HepG2 (cell line): ENCODE results near the gene NEDD4. TPM values are rescaled to one million over a fixed set of nuclear protein-coding genes. Genes with fewer than 3 reads are reported as not detected.

ENCODE experiments used
- ARID2 ChIP-seq: sonication (generic); formaldehyde crosslinking; IDR thresholded peaks from 2 replicates; pipeline ENCODE4 v1.8.1; 2022; ENCODE audit warnings: mild to moderate bottlenecking, missing genetic modification reagents, borderline replicate concordance
- CBX1 ChIP-seq: IDR thresholded peaks from one replicate; pipeline ENCODE4 v1.6.1; 2016; ENCODE audit warnings: antibody characterized with exemption, low read depth
- CERS6 ChIP-seq: sonication (generic); formaldehyde crosslinking; IDR thresholded peaks from 2 replicates; pipeline ENCODE4 v1.5.0; 2020; ENCODE audit warnings: missing genetic modification reagents
- DNMT1 ChIP-seq: sonication (generic); formaldehyde crosslinking; IDR thresholded peaks from 2 replicates; pipeline ENCODE4 v1.5.1; 2020; ENCODE audit warnings: mild to moderate bottlenecking, missing genetic modification reagents
- ISX ChIP-seq: sonication (generic); formaldehyde crosslinking; conservative IDR thresholded peaks from 2 replicates; pipeline ENCODE4 v1.5.0; 2020; ENCODE audit warnings: missing genetic modification reagents
- KLF13 ChIP-seq: sonication (generic); formaldehyde crosslinking; IDR thresholded peaks from 2 replicates; pipeline ENCODE4 v1.4.0; 2020; ENCODE audit warnings: mild to moderate bottlenecking, missing genetic modification reagents
- RAD21 ChIP-seq: fragments of 450-650 bp; formaldehyde crosslinking; IDR thresholded peaks from 2 replicates; pipeline ENCODE4 v1.5.0; 2020; ENCODE audit warnings: mild to moderate bottlenecking
- TAF15 ChIP-seq: fragments of 200-400 bp; formaldehyde crosslinking; IDR thresholded peaks from one replicate; pipeline ENCODE4 v1.6.1; 2018; ENCODE audit warnings: mild to moderate bottlenecking, low read depth, low read length; ENCODE audit not compliant: poor library complexity, severe bottlenecking
- TBX3 ChIP-seq: fragments of 450-650 bp; IDR thresholded peaks from 2 replicates; pipeline ENCODE4 v1.6.1; 2017; ENCODE audit warnings: antibody characterized with exemption, mild to moderate bottlenecking, inconsistent platforms, borderline replicate concordance
- TCF7 ChIP-seq: sonication (generic); IDR thresholded peaks from 2 replicates; pipeline ENCODE4 v1.6.1; 2016; ENCODE audit warnings: antibody characterized with exemption, low read depth
- TEAD2 ChIP-seq: sonication (generic); formaldehyde crosslinking; IDR thresholded peaks from 2 replicates; pipeline ENCODE4 v1.9.0; 2021; ENCODE audit warnings: missing genetic modification reagents
- ZFYVE20 ChIP-seq: sonication (generic); formaldehyde crosslinking; IDR thresholded peaks from 2 replicates; pipeline ENCODE4 v1.8.0; 2023; ENCODE audit warnings: low read depth, mild to moderate bottlenecking, moderate library complexity, missing genetic modification reagents, borderline replicate concordance
- ZHX2 ChIP-seq, 2 experiments: sonication (generic) in 1 of 2; formaldehyde crosslinking in 1 of 2; IDR thresholded peaks; 2 replicates each; pipeline versions ENCODE4 v1.6.1 to v1.9.0; 2014 to 2022; ENCODE audit warnings: antibody characterized with exemption in 1 of 2, borderline replicate concordance in 1 of 2, inconsistent platforms in 1 of 2, low read depth in 1 of 2, missing genetic modification reagents in 1 of 2
- ZKSCAN5 ChIP-seq: sonication (generic); formaldehyde crosslinking; IDR thresholded peaks from 2 replicates; pipeline ENCODE4 v1.5.1; 2020; ENCODE audit warnings: mild to moderate bottlenecking, missing genetic modification reagents
- ZNF138 ChIP-seq: sonication (generic); formaldehyde crosslinking; IDR thresholded peaks from 2 replicates; pipeline ENCODE4 v1.5.0; 2020; ENCODE audit warnings: mild to moderate bottlenecking, low read depth, missing genetic modification reagents
- ZNF530 ChIP-seq: sonication (generic); formaldehyde crosslinking; IDR thresholded peaks from 2 replicates; pipeline ENCODE4 v1.5.0; 2020; ENCODE audit warnings: low read depth, mild to moderate bottlenecking, missing genetic modification reagents
- ZNF619 ChIP-seq: sonication (generic); formaldehyde crosslinking; IDR thresholded peaks from 2 replicates; pipeline ENCODE4 v1.4.0; 2020; ENCODE audit warnings: mild to moderate bottlenecking, missing genetic modification reagents
- ZNF737 ChIP-seq: sonication (generic); formaldehyde crosslinking; IDR thresholded peaks from 2 replicates; pipeline ENCODE4 v1.5.0; 2020; ENCODE audit warnings: missing genetic modification reagents, mild to moderate bottlenecking, borderline replicate concordance
- ZNF747 ChIP-seq: sonication (generic); formaldehyde crosslinking; IDR thresholded peaks from 2 replicates; pipeline ENCODE4 v1.8.1; 2023; ENCODE audit warnings: missing genetic modification reagents, mild to moderate bottlenecking, borderline replicate concordance
- ZNF883 ChIP-seq: sonication (generic); formaldehyde crosslinking; IDR thresholded peaks from 2 replicates; pipeline ENCODE4 v1.5.1; 2020; ENCODE audit warnings: mild to moderate bottlenecking, missing genetic modification reagents; ENCODE audit errors: not compliant biosample characterization
- polyA plus RNA-seq, 8 experiments: library from polyadenylated mRNA; depleted of rRNA in 3 of 8; stranded (reverse) in 7 of 8; unstranded in 1 of 8; fragments of >200 nt; fragmentation: Illumina TruSeq in 4 of 8; extraction: Trizol in 4 of 8; gene quantifications; 2 replicates each; pipeline versions ENCODE4 v1.2.1 to v1.2.3, GENCODE V29; 2011 to 2016; ENCODE audit warnings: low read depth in 4 of 8, missing spikeins in 1 of 8, mixed read lengths in 1 of 8; ENCODE audit not compliant: insufficient read depth in 1 of 8
- total RNA-seq, 5 experiments: library from RNA; depleted of rRNA; stranded (reverse); fragments of >200 nt; fragmentation: Illumina TruSeq; extraction: Trizol; gene quantifications; 2 replicates each; pipeline ENCODE4 v1.2.3, GENCODE V29; 2016; ENCODE audit warnings: low read depth in 1 of 5
- TF ChIP-seq, protein P1 (sequence below): sonication (generic); formaldehyde crosslinking; IDR thresholded peaks from 2 replicates; pipeline ENCODE4 v1.4.0; 2020; ENCODE audit warnings: missing genetic modification reagents

The NEDD4 gene
- total and polyA plus RNA-seq, 2 of the 13 experiments (the other 11 are each of a cell fraction or from before 2014, with no cell fraction given): 10.4 to 13.0 TPM

DNA sequence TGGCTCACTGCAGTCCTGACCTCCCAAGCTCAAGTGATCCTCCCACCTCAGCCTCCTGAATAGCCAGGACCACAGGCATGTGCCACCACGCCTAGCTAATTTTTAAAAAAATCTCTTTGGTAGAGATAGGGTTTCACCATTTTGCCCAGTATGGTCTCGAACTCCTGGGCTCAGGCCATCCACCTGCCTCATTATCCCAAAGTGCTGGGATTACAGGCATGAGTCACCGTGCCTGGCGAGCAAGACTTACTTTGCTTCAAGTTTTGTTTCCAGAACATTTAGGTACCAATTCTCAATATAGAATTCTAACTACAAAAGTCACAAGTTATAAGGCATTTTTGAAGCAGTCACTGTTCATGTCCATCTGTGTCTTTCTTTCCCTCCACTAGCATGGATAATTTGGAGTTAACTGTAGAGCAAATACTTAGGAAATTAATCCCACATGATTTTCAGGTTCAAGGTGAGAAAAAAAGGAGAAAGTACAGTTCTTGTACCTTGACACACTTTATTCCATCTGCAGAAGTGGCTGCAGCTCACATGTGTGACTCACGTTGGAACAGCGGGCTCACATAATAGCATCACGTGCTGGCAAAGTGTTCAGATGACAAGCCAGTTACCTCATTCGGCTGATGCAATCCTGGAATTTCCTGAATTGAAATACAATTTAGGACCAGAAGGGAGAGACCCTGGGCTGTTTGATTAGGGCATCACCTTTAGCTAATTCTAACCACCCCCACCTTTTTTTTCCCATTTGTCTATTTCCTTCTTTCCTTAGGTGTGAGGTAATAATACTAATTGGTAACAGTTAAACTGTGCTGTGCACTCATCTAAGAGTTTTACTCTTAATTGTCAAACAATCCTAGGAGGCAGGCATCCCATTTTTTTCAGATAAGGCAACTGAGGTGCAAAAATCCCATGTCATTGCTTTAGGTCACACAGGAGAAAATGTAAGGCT lies 46.9 kb upstream of the NEDD4 start (continued):
- TF ChIP-seq, protein P1, sequence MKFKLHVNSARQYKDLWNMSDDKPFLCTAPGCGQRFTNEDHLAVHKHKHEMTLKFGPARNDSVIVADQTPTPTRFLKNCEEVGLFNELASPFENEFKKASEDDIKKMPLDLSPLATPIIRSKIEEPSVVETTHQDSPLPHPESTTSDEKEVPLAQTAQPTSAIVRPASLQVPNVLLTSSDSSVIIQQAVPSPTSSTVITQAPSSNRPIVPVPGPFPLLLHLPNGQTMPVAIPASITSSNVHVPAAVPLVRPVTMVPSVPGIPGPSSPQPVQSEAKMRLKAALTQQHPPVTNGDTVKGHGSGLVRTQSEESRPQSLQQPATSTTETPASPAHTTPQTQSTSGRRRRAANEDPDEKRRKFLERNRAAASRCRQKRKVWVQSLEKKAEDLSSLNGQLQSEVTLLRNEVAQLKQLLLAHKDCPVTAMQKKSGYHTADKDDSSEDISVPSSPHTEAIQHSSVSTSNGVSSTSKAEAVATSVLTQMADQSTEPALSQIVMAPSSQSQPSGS: peak; percentile 98
- TF ChIP-seq RAD21 (CRISPR knock-in tag): no peak
- TF ChIP-seq ARID2 (CRISPR knock-in tag): no peak
- TF ChIP-seq ZNF883 (CRISPR knock-in tag): no peak
- no peak for TF ChIP-seq ZFYVE20
- TF ChIP-seq ZNF138 (CRISPR knock-in tag): no peak
- no peak for TF ChIP-seq TAF15
- TF ChIP-seq ISX: no peak
- no peak for TF ChIP-seq CERS6 (CRISPR knock-in tag)
- no peak; the same call in 1 of the 2 replicates for TF ChIP-seq TCF7
- TF ChIP-seq ZNF737 (CRISPR knock-in tag): peak; percentile 71; the same call in 1 of the 2 replicates
- no peak for TF ChIP-seq KLF13 (CRISPR knock-in tag)
- no peak for TF ChIP-seq CBX1
- no peak for TF ChIP-seq DNMT1 (CRISPR knock-in tag)
- TF ChIP-seq ZNF619 (CRISPR knock-in tag): no peak
- TF ChIP-seq TEAD2 (CRISPR knock-in tag): no peak
- no peak for TF ChIP-seq ZNF530
- no peak for TF ChIP-seq ZHX2 (IDR thresholded peaks at IDR 0.05; ENCODE audit: low read depth)
- no peak for TF ChIP-seq ZHX2 (CRISPR knock-in tag; IDR thresholded peaks at IDR 0.05; ENCODE audit: borderline replicate concordance)
- TF ChIP-seq ZNF747 (CRISPR knock-in tag): no peak
- peak; percentile 50; the same call in 1 of the 2 replicates for TF ChIP-seq TBX3
- TF ChIP-seq ZKSCAN5 (CRISPR knock-in tag): no peak
